Vagina (tissue), 2 donors: ENCODE results near the gene CHRM5. TPM values are rescaled to one million over a fixed set of nuclear protein-coding genes. Genes with fewer than 3 reads are reported as not detected.

Source experiments
- DNase-seq, 2 donors: peaks; one replicate each; pipeline ENCODE4 v3.0.0-alpha.2; 2017; ENCODE audit errors: extremely low spot score in 2 of 2
- H3K27ac ChIP-seq: fragments of 200-600 bp; sonication (generic); one replicate; pipeline ENCODE4 v1.5.1; 2019
- H3K27me3 ChIP-seq: fragments of 200-600 bp; sonication (generic); one replicate; pipeline ENCODE4 v1.5.1; 2019
- H3K36me3 ChIP-seq, 2 donors: fragments of 200-600 bp; sonication (generic); one replicate each; pipeline ENCODE4 v1.5.1; 2017 to 2019
- H3K4me1 ChIP-seq: fragments of 200-600 bp; sonication (generic); one replicate; pipeline ENCODE4 v1.5.1; 2019
- H3K4me3 ChIP-seq, 2 donors: fragments of 200-600 bp; sonication (generic); 1 replicate in 1 of 2; 2 replicates in 1 of 2; pipeline ENCODE4 v1.5.1; 2016 to 2019
- H3K9me3 ChIP-seq: fragments of 200-600 bp; sonication (generic); one replicate; pipeline ENCODE4 v1.5.1; 2019
- POLR2A ChIP-seq, 2 donors: fragments of 450-650 bp; IDR thresholded peaks; one replicate each; pipeline ENCODE4 v1.6.1; 2017; ENCODE audit warnings: antibody characterized with exemption in 2 of 2, mild to moderate bottlenecking in 2 of 2, moderate library complexity in 2 of 2
- POLR2AphosphoS5 ChIP-seq, 2 donors: sonication (generic); formaldehyde crosslinking; IDR thresholded peaks; one replicate each; pipeline ENCODE4 v1.9.0; 2017; ENCODE audit warnings: antibody characterized with exemption in 2 of 2, mild to moderate bottlenecking in 2 of 2, low read depth in 1 of 2; ENCODE audit not compliant: insufficient read depth in 1 of 2
- intact Hi-C: fragments of 100-400 bp; cut with DNase I; formaldehyde crosslinking; loops from one replicate; pipeline ENCODE4 v1.15.1; 2023
- total RNA-seq: library from RNA; depleted of rRNA; stranded (reverse); fragments of >200 nt; gene quantifications from one replicate; pipeline ENCODE4 v1.2.3, GENCODE V29; 2016
- TF ChIP-seq, protein P1 (sequence below), 3 experiments: fragments of 450-650 bp in 2 of 3; fragments of 200-600 bp in 1 of 3; sonication (generic) in 1 of 3; IDR thresholded peaks; one replicate each; pipeline ENCODE4 v1.5.1; 2017 to 2019; ENCODE audit warnings: antibody characterized with exemption in 3 of 3, mild to moderate bottlenecking in 2 of 3, moderate library complexity in 2 of 3

The CHRM5 gene
- total RNA-seq, 1 donor from 2014 or later = not detected

DNA sequence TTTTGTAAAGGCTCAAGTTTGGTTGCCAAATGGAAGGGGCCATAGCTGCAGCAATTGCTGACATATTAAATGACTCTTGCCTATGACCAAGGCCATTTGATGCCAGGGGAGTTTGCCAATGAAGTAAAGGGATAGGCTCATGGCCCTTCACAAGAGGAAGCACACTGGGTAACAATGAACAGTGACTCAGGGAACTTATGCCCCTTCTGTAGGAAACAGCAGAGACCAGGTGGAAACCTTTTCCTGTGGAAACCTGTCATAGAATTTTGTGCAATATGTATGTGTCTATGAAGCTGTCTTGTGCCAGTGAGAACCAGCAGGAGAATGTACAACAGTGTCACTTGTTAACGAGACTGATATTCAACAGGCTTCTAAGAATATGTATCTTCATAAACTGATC is 96.1 kb downstream of the CHRM5 start:
- intact Hi-C loops = loop anchor here (5.0 kb wide), 1 partner anchor 148 kb away; the partner anchor contains the start of gene KATNBL1
- H3K36me3 ChIP-seq = no peaks in the 10 kb centered on the region
- no peak for DNase-seq
- no peaks in the 10 kb centered on the region for H3K9me3 ChIP-seq
- H3K27ac ChIP-seq = no peak overlapping the region
- no peak overlapping the region for H3K4me3 ChIP-seq
- H3K27me3 ChIP-seq = no peaks in the 10 kb centered on the region
- TF ChIP-seq POLR2AphosphoS5 (IDR thresholded peaks at IDR 0.05; ENCODE audit: insufficient read depth in 1 of 2, low read depth in 1 of 2) (no peak), POLR2A (IDR thresholded peaks at IDR 0.05) (no peak)
- TF ChIP-seq, protein P1, sequence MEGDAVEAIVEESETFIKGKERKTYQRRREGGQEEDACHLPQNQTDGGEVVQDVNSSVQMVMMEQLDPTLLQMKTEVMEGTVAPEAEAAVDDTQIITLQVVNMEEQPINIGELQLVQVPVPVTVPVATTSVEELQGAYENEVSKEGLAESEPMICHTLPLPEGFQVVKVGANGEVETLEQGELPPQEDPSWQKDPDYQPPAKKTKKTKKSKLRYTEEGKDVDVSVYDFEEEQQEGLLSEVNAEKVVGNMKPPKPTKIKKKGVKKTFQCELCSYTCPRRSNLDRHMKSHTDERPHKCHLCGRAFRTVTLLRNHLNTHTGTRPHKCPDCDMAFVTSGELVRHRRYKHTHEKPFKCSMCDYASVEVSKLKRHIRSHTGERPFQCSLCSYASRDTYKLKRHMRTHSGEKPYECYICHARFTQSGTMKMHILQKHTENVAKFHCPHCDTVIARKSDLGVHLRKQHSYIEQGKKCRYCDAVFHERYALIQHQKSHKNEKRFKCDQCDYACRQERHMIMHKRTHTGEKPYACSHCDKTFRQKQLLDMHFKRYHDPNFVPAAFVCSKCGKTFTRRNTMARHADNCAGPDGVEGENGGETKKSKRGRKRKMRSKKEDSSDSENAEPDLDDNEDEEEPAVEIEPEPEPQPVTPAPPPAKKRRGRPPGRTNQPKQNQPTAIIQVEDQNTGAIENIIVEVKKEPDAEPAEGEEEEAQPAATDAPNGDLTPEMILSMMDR (IDR thresholded peaks at IDR 0.05) = no peak
- H3K4me1 ChIP-seq = peaks cover 6% of the 10 kb centered on the region

GRCh38 chr15:34065261-34065660 is 97.0 kb downstream of the CHRM5 start:
- no peak overlapping the region for H3K4me3 ChIP-seq
- H3K36me3 ChIP-seq = no peaks in the 10 kb centered on the region
- H3K4me1 ChIP-seq = peaks cover 6% of the 10 kb centered on the region
- no peak for DNase-seq
- no peak overlapping the region for H3K27ac ChIP-seq
- H3K27me3 ChIP-seq = no peaks in the 10 kb centered on the region
- no peaks in the 10 kb centered on the region for H3K9me3 ChIP-seq
- TF ChIP-seq POLR2A (IDR thresholded peaks at IDR 0.05) = no peak
- TF ChIP-seq, protein P1 (IDR thresholded peaks at IDR 0.05) = no peak
- no peak for TF ChIP-seq POLR2AphosphoS5 (IDR thresholded peaks at IDR 0.05; ENCODE audit: insufficient read depth in 1 of 2, low read depth in 1 of 2)
- intact Hi-C loops = no loop called here

GRCh38 chr15:34065941-34066340 is 97.6 kb downstream of the CHRM5 start:
- peaks cover 6% of the 10 kb centered on the region for H3K4me1 ChIP-seq
- H3K27me3 ChIP-seq = no peaks in the 10 kb centered on the region
- H3K4me3 ChIP-seq = no peak overlapping the region
- peak in 1 of 2 donors; percentile 90 for DNase-seq
- TF ChIP-seq POLR2A (IDR thresholded peaks at IDR 0.05) (no peak), POLR2AphosphoS5 (IDR thresholded peaks at IDR 0.05; ENCODE audit: insufficient read depth in 1 of 2, low read depth in 1 of 2) (peak in 1 of 2 donors; percentile 71)
- TF ChIP-seq, protein P1 (IDR thresholded peaks at IDR 0.05) = no peak
- no peaks in the 10 kb centered on the region for H3K9me3 ChIP-seq
- intact Hi-C loops = no loop called here
- H3K36me3 ChIP-seq = no peaks in the 10 kb centered on the region
- no peak overlapping the region for H3K27ac ChIP-seq

GRCh38 chr15:34070003-34070402 is 101.7 kb downstream of the CHRM5 start:
- no peaks in the 10 kb centered on the region for H3K36me3 ChIP-seq
- intact Hi-C loops = no loop called here
- no peak for DNase-seq
- peaks cover 4% of the 10 kb centered on the region for H3K4me1 ChIP-seq
- TF ChIP-seq POLR2AphosphoS5 (IDR thresholded peaks at IDR 0.05; ENCODE audit: insufficient read depth in 1 of 2, low read depth in 1 of 2) (no peak), POLR2A (IDR thresholded peaks at IDR 0.05) (no peak)
- TF ChIP-seq, protein P1 (IDR thresholded peaks at IDR 0.05) = no peak
- no peaks in the 10 kb centered on the region for H3K9me3 ChIP-seq
- H3K4me3 ChIP-seq = no peak overlapping the region
- no peaks in the 10 kb centered on the region for H3K27me3 ChIP-seq
- H3K27ac ChIP-seq = no peak overlapping the region

DNA sequence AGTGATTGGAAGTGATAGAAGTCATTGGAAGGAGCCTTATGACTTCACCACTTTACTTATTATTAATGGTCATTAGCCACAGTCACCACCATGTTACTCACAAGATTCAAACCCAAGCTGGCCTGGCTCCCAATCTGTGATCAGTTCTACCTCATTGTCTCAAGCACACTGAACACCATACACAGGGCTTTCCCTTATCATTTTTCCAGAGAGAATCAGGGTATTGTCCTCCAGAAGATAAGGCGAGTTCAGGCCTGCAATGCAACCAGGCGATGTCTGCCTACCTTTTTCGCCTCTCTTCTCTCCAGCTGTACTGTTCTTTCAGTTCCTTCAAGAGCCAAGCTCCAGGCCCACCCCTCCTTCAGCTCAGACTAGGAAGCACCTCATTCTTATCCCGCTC is 108.5 kb downstream of the CHRM5 start:
- no peak for DNase-seq
- intact Hi-C loops = no loop called here
- H3K4me1 ChIP-seq = no peaks in the 10 kb centered on the region

More for the DNA sequence above, 108.5 kb downstream of the CHRM5 start:
- Histone ChIP-seq H3K9me3 (no peaks in the 10 kb centered on the region), H3K27me3 (no peaks in the 10 kb centered on the region), H3K36me3 (no peaks in the 10 kb centered on the region), H3K27ac (no peak overlapping the region), H3K4me3 (no peak overlapping the region)
- TF ChIP-seq POLR2A (IDR thresholded peaks at IDR 0.05) (no peak), POLR2AphosphoS5 (IDR thresholded peaks at IDR 0.05; ENCODE audit: insufficient read depth in 1 of 2, low read depth in 1 of 2) (no peak)
- TF ChIP-seq, protein P1 (IDR thresholded peaks at IDR 0.05) = no peak
